NCI-H2171 treated with DMSO at 0.1 percent for 48 hours (cell line): ENCODE results near the gene PDLIM5.
"Not testable (repeated sequence)": the region's sequence is repeated elsewhere in the genome, so short reads cannot be mapped to it uniquely, and the experiment has no call there.

Source experiments
- DNase-seq: peaks from one replicate; lab custom pipeline; 2025; lab: John Stamatoyannopoulos, UW

The PDLIM5 gene

GRCh38 chr4:94530073-94530472, 78.3 kb downstream of the PDLIM5 start:
- no peak for DNase-seq

GRCh38 chr4:94531991-94532789, 80.4 kb downstream of the PDLIM5 start:
- no peak for DNase-seq

GRCh38 chr4:94533405-94534223, 81.9 kb downstream of the PDLIM5 start:
- peak; percentile 25 for DNase-seq

- no peak for DNase-seq
Measured at GRCh38 chr4:94534401-94535312, 82.9 kb downstream of the PDLIM5 start.

GRCh38 chr4:94536049-94536448, 84.3 kb downstream of the PDLIM5 start:
- peak; percentile 76 for DNase-seq

- no peak for DNase-seq
Measured at GRCh38 chr4:94536649-94537469, 85.1 kb downstream of the PDLIM5 start.

GRCh38 chr4:94537921-94538628, 86.3 kb downstream of the PDLIM5 start:
- no peak for DNase-seq

GRCh38 chr4:94540476-94540875, 88.7 kb downstream of the PDLIM5 start:
- DNase-seq, result no peak

GRCh38 chr4:94544811-94545210, 93.1 kb downstream of the PDLIM5 start:
- no peak for DNase-seq

GRCh38 chr4:94545296-94545695, 93.6 kb downstream of the PDLIM5 start:
- DNase-seq, result no peak

- no peak for DNase-seq
Measured at GRCh38 chr4:94546949-94547348, 95.2 kb downstream of the PDLIM5 start.

- DNase-seq, result no peak
Measured at GRCh38 chr4:94548571-94548970, 96.8 kb downstream of the PDLIM5 start.

- no peak for DNase-seq
Measured at GRCh38 chr4:94550352-94550751, 98.6 kb downstream of the PDLIM5 start.

GRCh38 chr4:94550851-94551250, 99.1 kb downstream of the PDLIM5 start:
- no peak for DNase-seq

- DNase-seq, result no peak
Measured at GRCh38 chr4:94551643-94552564, 100.2 kb downstream of the PDLIM5 start.

GRCh38 chr4:94556047-94556446, 104.3 kb downstream of the PDLIM5 start:
- DNase-seq, result not testable (repeated sequence)

GRCh38 chr4:94557632-94558031, 105.9 kb downstream of the PDLIM5 start:
- not testable (repeated sequence) for DNase-seq

- no peak for DNase-seq
Measured at GRCh38 chr4:94558392-94558904, 106.7 kb downstream of the PDLIM5 start.

GRCh38 chr4:94559351-94559806, 107.6 kb downstream of the PDLIM5 start:
- peak; percentile 84 for DNase-seq
